Measurements from ENCODE around the gene MTHFSD. TPM values are rescaled to one million over a fixed set of nuclear protein-coding genes. Genes with fewer than 3 reads are reported as not detected.

Gene MTHFSD
- total and polyA plus RNA-seq, 2 of the 8 experiments (the other 6 are each of a cell fraction or from before 2014, with no cell fraction given), result 7.1 to 9.8 TPM

DNA sequence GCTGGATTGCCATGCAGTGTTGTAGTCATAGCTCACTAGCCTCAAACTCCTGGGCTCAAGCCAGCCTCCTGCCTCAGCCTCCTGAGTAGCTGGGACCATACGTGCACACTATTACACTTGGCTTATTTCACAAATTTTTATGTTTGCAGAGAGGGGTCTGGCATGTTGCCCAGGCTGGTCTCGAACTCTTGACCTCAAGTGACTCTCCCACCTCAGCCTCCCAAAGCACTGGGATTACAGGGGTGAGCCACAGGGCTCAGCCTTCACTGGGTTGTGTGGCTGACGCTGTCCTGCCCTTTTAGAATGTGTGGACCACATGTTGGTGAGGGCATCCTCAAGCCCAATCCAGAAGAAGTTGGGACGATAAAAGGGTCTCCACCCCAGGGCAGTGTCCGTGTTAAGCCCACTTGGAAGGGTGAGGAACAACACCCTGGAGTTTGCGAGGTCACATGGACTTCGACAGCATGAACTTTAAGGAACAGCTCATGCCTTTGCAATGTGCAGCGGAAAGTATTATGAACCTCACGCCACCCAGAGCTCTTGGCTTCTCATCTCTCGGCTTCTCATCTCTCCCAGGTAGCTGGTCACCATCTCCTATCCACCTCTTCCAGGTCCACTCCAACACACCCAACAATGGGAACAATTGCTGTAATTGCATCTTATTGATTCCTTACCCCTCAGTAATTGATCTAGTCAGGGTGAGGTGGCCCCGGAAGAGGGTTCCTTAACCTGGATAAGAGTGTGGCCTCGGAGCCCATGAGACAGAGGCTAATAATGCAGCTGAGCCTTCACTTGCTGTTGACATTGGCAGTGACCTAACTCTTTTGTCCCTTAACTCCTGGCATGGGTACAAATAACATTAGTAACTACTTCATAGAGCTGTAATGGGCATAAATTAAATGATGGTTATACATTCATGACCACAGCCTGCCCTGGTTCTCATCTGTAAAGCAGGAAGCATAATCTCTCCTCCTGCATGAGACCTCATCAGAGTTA lies 30.0 kb upstream of the MTHFSD start:
- H3K79me2 ChIP-seq (ENCODE audit: control insufficient read depth in 1 of 2, insufficient read depth in 2 of 2, low read length in 2 of 2), result no peaks in the 10 kb centered on the region
- H2BK120ac ChIP-seq (replicated peaks; ENCODE audit: low read depth, low read length), result no peak overlapping the region
- 86% methylated on average over 12 of the region's 12 CpGs; no CpG with 5 or more reads in 1 of the 2 experiments for WGBS, 2 experiments (ENCODE audit: extremely low coverage in 1 of 2, insufficient coverage in 1 of 2, insufficient read length in 1 of 2, insufficient replicate concordance in 2 of 2, low coverage in 1 of 2, low lambda C conversion rate in 2 of 2, missing lambda C conversion rate in 1 of 2)
- H3K56ac ChIP-seq (replicated peaks; ENCODE audit: insufficient read length, low read depth, low read length), result no peak overlapping the region
- H3K4me1 ChIP-seq (replicated peaks in 1 of 4; ENCODE audit: control insufficient read depth in 3 of 4, insufficient read depth in 4 of 4, low read length in 3 of 4), result peaks cover 0 to under 1% (median under 1%) of the 10 kb centered on the region in 4 experiments; a peak in 3 of 7 replicates
- no peak overlapping the region for H3K4me2 ChIP-seq (ENCODE audit: insufficient read depth in 1 of 2, low read depth in 2 of 2, low read length in 2 of 2)
- H3K27me3 ChIP-seq (replicated peaks in 1 of 4; ENCODE audit: control insufficient read depth in 3 of 4, extremely low read depth in 1 of 4, insufficient read depth in 3 of 4, low read length in 3 of 4), result peaks cover 15 to 37% (median 20%) of the 10 kb centered on the region in 4 experiments
- H4K20me1 ChIP-seq (replicated peaks in 1 of 2; ENCODE audit: control insufficient read depth in 1 of 2, insufficient read depth in 2 of 2, low read length in 2 of 2), result peaks cover 0 to 6% of the 10 kb centered on the region in 2 experiments
- no peak overlapping the region for H3K4me3 ChIP-seq (ENCODE audit: extremely low read depth in 1 of 4, insufficient read depth in 2 of 4, low read depth in 3 of 4, low read length in 4 of 4)
- H3K23ac ChIP-seq (ENCODE audit: insufficient read length), result no peak overlapping the region
- H2BK20ac ChIP-seq (ENCODE audit: low read length), result no peak overlapping the region
- DNase-seq (ENCODE audit: low read depth in 1 of 2, low spot score in 2 of 2) (no peak), FAIRE-seq (no peak)
- ChIA-PET POLR2A (ENCODE audit: partially characterized antibody) (no interaction called here), CTCF (ENCODE audit: partially characterized antibody) (interaction anchor here (1.0 to 1.8 kb wide), 2 partner anchors 9 to 478 kb away, joined by 5 to 8 read pairs; no protein-coding TSS in a partner anchor)
- H3K9me3 ChIP-seq (ENCODE audit: insufficient read depth in 2 of 2, low read depth in 1 of 2, low read length in 1 of 2), result no peaks in the 10 kb centered on the region
- no peak overlapping the region for H3K18ac ChIP-seq (ENCODE audit: extremely low read depth, low read length)
- no peak overlapping the region for H4K91ac ChIP-seq (replicated peaks; ENCODE audit: insufficient read length, low read length)
- no peak overlapping the region for H3K9ac ChIP-seq (replicated peaks in 1 of 4; ENCODE audit: extremely low read depth in 1 of 4, low read depth in 3 of 4, low read length in 3 of 4)
- H3K79me1 ChIP-seq (ENCODE audit: low read depth, low read length), result no peaks in the 10 kb centered on the region
- peaks cover 13% of the 10 kb centered on the region; the same call in 1 of the 2 replicates for H3K23me2 ChIP-seq (ENCODE audit: low read depth, low read length)
- no peak overlapping the region for H2BK15ac ChIP-seq (ENCODE audit: low read length)
- H4K5ac ChIP-seq (ENCODE audit: insufficient read length, low read depth, low read length), result no peak overlapping the region
- H3K14ac ChIP-seq (ENCODE audit: insufficient read length), result no peak overlapping the region
- no peaks in the 10 kb centered on the region for H3K36me3 ChIP-seq (ENCODE audit: control insufficient read depth in 2 of 4, insufficient read depth in 4 of 4, low read length in 3 of 4)
- TF ChIP-seq TAF1 (IDR thresholded peaks at IDR 0.05; ENCODE audit: low read depth, low read length), result no peak
- TF ChIP-seq POLR2AphosphoS5 (IDR thresholded peaks at IDR 0.05; ENCODE audit: low read depth, low read length), result no peak
- no peak for TF ChIP-seq POU5F1 (IDR thresholded peaks at IDR 0.05; ENCODE audit: low read depth, low read length)
- TF ChIP-seq HDAC6 (IDR thresholded peaks at IDR 0.05; ENCODE audit: low read depth, low read length), result no peak
- TF ChIP-seq KDM1A (IDR thresholded peaks at IDR 0.05; ENCODE audit: borderline replicate concordance, low read length), result no peak
- TF ChIP-seq JUN (IDR thresholded peaks at IDR 0.05; ENCODE audit: low read depth, low read length), result no peak
- TF ChIP-seq SP2 (IDR thresholded peaks at IDR 0.05; ENCODE audit: low read length), result no peak
- no peak for TF ChIP-seq CHD1 (IDR thresholded peaks at IDR 0.05; ENCODE audit: low read depth, low read length)
- no peak overlapping the region for H3K4ac ChIP-seq (replicated peaks; ENCODE audit: insufficient read length, low read depth, low read length)
- H2AFZ ChIP-seq (ENCODE audit: low read length), result no peak overlapping the region
- no peak overlapping the region for H3K27ac ChIP-seq (ENCODE audit: low read depth, low read length)
- no peak overlapping the region for H2BK5ac ChIP-seq (ENCODE audit: low read depth, low read length)
- no peak overlapping the region for H2AK5ac ChIP-seq (ENCODE audit: low read depth, low read length)
- H4K8ac ChIP-seq (ENCODE audit: extremely low read depth, insufficient read depth, low read length), result no peak overlapping the region
- H2BK12ac ChIP-seq (ENCODE audit: low read depth, low read length), result no peak overlapping the region

Data from H1 (cell line).